ENCODE results near the gene HSD17B4. TPM values are rescaled to one million over a fixed set of nuclear protein-coding genes. Genes with fewer than 3 reads are reported as not detected.

Gene HSD17B4
- total RNA-seq, 1 donor from 2014 or later, result 87.7 TPM

Other genes starting within 250 kb of the HSD17B4 start
- gene TNFAIP8, start 96.5 kb upstream of the HSD17B4 start, total RNA-seq, result 112 and 115 TPM in 2 replicates
- not detected in 2 replicates for gene FAM170A, start 177.1 kb downstream of the HSD17B4 start, total RNA-seq